GM19467 (cell line): ENCODE data around the gene MAP6.

Experiments
- ATAC-seq: cut with Tn5 transposase; IDR thresholded peaks from one replicate; pipeline ENCODE4 v1.9.1; 2021; ENCODE audit warnings: mild to moderate bottlenecking, moderate library complexity; ENCODE audit not compliant: unreplicated experiment

The MAP6 gene

GRCh38 chr11:75667255-75667830 lies 1.5 kb downstream of the MAP6 start:
- no peak for ATAC-seq

- ATAC-seq = no peak
Measured at GRCh38 chr11:75665990-75666389, 2.8 kb downstream of the MAP6 start.

- no peak for ATAC-seq
Measured at GRCh38 chr11:75665126-75665525, 3.7 kb downstream of the MAP6 start.

DNA sequence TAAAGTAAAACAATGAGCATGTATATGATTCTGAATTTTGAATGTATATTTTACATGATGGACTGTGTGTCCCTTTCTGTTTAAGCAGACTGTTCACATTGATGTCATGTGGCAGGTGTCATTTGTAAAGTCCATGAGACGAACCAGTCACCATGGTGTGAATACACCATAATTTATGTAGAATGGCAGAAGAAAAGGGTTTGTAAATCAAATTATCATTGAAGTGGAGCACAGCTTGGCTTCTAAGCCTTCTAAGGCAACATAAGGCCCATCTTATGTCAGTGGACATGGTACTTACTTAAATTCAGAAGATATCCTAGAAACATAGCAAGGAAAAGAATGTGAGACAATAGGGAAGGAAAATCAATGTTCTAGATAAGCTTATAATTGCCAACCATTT lies 4.4 kb downstream of the MAP6 start:
- ATAC-seq = no peak

DNA sequence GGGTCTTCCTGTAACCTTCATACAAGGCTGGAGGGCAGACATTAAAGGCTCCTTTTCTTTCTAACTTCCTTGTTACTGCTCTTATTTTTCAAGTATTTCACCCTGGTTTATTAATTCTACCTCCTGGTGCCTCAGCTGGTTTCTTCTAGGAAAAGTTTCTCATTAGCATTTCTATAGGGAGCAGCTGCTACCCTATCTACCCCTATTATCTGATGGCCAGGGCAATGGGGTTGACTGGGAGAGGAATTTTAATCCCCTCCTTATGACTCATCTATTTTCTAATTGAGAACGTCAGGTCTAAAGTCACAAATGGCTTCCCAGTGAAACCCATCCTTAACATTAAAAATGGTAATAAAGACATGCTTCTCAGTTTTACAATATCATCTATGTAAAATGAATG lies 5.0 kb downstream of the MAP6 start:
- ATAC-seq = no peak

- no peak for ATAC-seq
Measured at GRCh38 chr11:75659836-75660235, 9.0 kb downstream of the MAP6 start.

- ATAC-seq = no peak
Measured at GRCh38 chr11:75656044-75656727, 12.7 kb downstream of the MAP6 start.

DNA sequence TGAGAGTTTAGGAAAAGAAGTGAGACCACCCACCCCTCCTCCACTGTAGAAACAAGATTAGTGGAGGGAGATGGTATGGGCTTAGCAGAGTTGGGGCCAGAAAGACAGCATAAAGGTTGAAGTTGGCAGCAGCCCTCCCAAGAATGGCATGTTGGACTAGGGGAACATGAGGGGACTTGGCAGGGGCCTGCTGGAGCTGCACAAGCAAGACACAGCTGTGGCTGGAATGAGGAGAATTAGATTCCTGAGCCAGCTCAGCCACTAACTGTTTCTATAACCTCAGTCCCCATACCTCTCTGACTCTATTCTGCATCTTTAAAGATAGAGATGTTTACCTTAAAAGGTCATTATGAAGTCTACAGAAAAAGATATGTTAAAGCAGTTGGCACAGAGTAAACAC lies 13.2 kb downstream of the MAP6 start:
- ATAC-seq = no peak

- ATAC-seq = peak; percentile 48
Measured at GRCh38 chr11:75654314-75654713, 14.5 kb downstream of the MAP6 start.

- no peak for ATAC-seq
Measured at GRCh38 chr11:75653532-75653931, 15.3 kb downstream of the MAP6 start.

GRCh38 chr11:75652936-75653335 lies 15.9 kb downstream of the MAP6 start:
- no peak for ATAC-seq

DNA sequence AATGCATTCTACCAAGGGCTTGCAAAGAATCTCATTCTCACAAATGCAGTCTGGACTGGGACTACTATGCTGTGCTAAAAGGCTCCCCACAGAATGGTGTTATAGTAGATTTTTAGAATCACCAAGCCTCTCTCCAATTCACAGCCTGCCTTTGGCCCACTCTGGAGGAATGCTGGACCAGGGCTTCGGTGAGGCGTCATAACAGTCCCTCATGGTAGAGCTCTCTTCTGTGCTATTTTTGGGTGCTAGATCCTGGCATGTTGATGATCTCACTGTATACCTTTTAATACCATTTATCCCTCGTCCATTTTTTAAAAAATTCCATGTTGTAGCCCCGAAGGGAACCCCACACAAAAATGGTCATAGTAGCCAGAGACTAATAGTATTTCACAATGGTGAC lies 17.6 kb downstream of the MAP6 start:
- ATAC-seq = no peak

DNA sequence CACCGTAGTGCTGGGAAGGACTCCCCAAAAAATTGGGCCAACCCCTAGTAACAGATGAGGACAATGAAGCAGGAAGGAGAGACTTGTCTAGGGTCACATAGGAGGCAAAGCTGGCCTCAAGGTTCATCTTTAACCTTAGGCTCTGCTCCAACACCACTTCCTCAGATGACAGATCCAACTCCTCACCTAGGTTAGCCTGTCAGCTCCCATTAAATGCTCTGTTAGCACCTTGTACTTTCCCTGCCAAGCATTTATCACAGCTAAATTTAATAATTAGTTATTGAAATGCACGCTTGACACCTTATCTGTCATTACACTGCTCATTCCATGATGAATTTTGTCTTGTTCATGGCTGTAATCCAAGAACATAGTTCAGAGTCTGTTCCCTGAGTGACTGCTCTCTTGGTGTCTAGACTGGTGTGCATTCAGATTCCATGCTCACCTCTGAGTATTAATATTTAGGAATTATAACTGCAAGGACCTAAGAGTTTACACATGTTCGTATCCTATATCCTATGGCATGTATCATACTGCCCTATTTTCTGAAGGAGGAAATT lies 18.6 kb downstream of the MAP6 start:
- ATAC-seq = no peak

DNA sequence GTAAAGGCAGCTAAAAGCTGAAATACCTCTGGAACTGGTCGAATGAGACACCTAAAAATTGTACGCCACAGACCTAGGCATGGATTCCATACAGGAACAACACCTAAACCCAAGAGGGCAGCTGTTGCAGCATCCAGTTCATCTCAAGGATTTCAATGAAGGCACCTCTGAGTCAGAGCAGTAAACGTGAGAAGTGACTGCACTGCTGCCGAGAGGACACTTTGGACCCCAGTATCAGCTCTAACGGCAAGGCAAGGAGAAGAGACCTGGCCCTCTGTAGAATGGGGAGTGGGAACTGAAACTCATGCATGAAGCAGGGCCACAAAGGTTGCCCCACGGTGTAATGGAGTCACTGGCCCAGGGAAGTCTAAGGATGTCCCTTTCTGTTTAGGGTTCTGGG lies 23.9 kb downstream of the MAP6 start:
- no peak for ATAC-seq

DNA sequence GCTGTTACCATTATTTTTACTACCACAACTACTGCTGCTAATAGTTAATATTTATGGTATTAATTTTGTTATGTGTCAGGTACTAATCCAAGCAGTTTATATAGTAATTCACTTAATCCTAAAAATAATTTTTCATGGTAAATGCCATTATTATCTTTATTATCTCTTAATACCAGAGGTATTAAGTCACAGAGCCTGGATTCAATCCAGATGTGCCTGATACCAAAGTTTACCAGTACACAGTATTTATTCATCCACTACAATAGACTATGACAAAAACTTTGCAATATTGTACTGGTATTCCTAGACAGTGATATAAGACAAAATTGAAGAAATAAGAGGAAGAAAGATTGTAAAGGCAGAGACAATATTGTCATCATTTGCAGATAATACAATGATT lies 24.5 kb downstream of the MAP6 start:
- ATAC-seq = no peak

- no peak for ATAC-seq
Measured at GRCh38 chr11:75642402-75643113, 26.3 kb downstream of the MAP6 start.

DNA sequence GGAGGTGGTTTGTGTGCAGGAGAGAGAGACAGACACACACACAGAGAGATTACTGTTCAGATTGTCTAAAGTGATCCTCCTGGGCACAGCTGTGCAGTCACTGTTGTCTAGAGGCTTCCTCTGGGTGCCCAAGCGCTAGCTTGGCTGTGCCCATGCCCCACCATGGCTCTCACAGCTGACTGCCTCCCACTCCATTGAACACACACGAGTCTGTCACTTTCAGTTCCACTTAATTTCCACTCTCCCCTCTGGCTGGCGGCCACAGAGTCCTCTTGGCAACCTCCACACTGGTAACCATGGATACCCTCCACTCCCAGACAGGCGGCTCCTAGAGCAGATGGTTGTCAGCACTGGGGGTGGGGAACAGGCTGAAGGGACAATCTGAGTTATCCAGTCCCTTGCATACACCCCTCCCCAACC lies 29.1 kb downstream of the MAP6 start:
- ATAC-seq = no peak

DNA sequence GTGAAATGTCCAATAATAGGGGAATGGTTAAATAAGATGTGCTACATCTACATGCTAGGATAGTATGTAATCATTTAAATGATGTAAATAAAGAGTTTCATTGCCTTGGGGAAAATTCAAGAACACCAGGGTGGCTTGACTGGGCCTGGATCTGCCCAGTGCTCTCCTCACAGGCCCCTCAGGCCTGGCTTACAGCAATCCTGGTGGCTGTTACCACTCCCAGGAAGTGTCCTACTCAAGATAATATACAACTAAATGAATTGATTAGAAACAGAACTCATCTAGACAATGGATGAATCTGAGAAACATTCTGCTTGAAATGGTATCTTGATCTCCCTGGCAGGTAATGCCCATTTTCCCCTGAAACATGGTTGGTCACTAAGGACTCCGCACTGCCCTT lies 30.8 kb downstream of the MAP6 start:
- ATAC-seq = no peak

- no peak for ATAC-seq
Measured at GRCh38 chr11:75635066-75635862, 33.6 kb downstream of the MAP6 start.

DNA sequence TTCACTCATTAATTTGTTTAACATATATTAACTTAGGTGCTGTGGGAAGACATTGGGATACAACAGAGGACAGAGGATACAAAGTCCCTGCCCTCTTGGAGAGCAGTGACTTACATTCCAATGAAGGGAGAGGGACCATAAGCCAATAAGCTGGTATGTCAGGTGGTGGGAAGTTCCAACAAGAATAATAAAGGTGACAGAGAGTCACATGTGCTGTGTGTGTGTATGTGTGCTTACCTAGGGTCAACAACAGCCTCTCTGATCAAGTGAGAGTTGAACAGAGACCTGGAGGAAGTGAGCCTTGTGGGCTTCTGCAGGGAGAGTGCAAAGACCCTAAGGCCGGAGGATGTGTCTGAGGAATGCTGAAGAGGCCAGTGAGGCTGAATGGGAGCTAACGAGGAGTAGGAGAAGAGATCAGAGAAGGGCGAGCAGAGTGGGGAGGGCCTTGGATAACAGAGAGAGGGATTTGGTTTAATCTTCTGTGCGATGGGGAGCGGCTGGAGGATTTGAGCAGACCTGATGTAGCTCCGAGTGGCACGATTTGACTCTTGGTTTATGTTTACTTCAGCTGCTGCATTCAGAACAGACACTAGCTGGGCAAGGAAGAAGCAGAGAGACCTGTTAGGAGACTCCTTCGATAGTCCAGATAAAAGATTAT lies 35.3 kb downstream of the MAP6 start:
- no peak for ATAC-seq

- ATAC-seq = no peak
Measured at GRCh38 chr11:75632962-75633361, 35.9 kb downstream of the MAP6 start.
